Cardiac muscle cell (in vitro differentiated cells and primary cell): ENCODE results near the gene FOS. TPM values are rescaled to one million over a fixed set of nuclear protein-coding genes. Genes with fewer than 3 reads are reported as not detected.

Experiments
- DNase-seq, 2 donors: peaks; one replicate each; pipeline versions ENCODE4 v3.0.0 to v3.0.0-alpha.2; 2010 to 2017; ENCODE audit warnings: low read depth in 1 of 2, low spot score in 1 of 2
- H3K27ac ChIP-seq: fragments of 200-600 bp; sonication (generic); 2 replicates; pipeline ENCODE4 v1.5.1; 2016
- H3K27me3 ChIP-seq: fragments of 200-600 bp; sonication (generic); 2 replicates; pipeline ENCODE4 v1.6.0; 2016; ENCODE audit warnings: control low read depth
- H3K36me3 ChIP-seq: fragments of 200-600 bp; sonication (generic); 2 replicates; pipeline ENCODE4 v1.5.1; 2016; ENCODE audit warnings: control low read depth
- H3K4me1 ChIP-seq: fragments of 200-600 bp; sonication (generic); 2 replicates; pipeline ENCODE4 v1.8.1; 2017; ENCODE audit warnings: low read depth, mild to moderate bottlenecking, mixed run types
- H3K4me3 ChIP-seq: fragments of 200-600 bp; sonication (generic); 2 replicates; pipeline ENCODE4 v1.5.1; 2016; ENCODE audit warnings: mild to moderate bottlenecking
- H3K9me3 ChIP-seq: fragments of 200-600 bp; sonication (generic); 2 replicates; pipeline ENCODE4 v1.5.1; 2017; ENCODE audit warnings: low read depth, mild to moderate bottlenecking, control low read depth
- polyA plus RNA-seq: library from polyadenylated mRNA; unstranded; fragments of >200 nt; fragmentation: Nextera tagmentation; extraction: Ambion mirVana; gene quantifications from 2 replicates; pipeline ENCODE4 v1.2.1, GENCODE V29; 2016
- total RNA-seq: library from RNA; depleted of rRNA; stranded (reverse); fragments of >200 nt; gene quantifications from 2 replicates; pipeline ENCODE4 v1.2.3, GENCODE V29; 2016
- TF ChIP-seq, protein P1 (sequence below): IDR thresholded peaks from 2 replicates; pipeline ENCODE4 v1.5.1; 2012; ENCODE audit warnings: low read depth, mild to moderate bottlenecking, low read length

FOS gene
- total and polyA plus RNA-seq, 2 experiments from 2014 or later = 45.3 to 66.0 TPM

DNA sequence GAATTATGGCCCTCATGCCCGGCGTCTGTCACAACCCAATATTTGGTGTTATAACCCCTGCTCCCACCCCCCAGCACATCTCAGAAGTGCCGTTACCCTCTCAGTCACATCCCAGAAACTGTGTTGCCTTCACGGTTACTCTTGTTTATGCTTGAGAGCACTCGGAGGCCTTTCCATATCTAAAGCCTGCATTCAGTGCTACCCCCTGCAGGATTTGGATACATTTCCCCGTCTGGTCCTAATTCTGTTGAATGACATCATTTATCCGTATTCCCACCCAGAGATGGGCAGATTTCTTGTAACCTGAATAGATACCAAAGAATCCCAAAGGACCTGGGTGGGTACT lies 19.1 kb upstream of the FOS start:
- no peaks in the 10 kb centered on the region for H3K9me3 ChIP-seq
- peak overlapping the region; percentile 94 for H3K27ac ChIP-seq
- peak in 1 of 2 donors; percentile 80 for DNase-seq
- peaks cover 29% of the 10 kb centered on the region for H3K4me1 ChIP-seq
- no peaks in the 10 kb centered on the region for H3K27me3 ChIP-seq
- H3K36me3 ChIP-seq = no peaks in the 10 kb centered on the region
- TF ChIP-seq, protein P1, sequence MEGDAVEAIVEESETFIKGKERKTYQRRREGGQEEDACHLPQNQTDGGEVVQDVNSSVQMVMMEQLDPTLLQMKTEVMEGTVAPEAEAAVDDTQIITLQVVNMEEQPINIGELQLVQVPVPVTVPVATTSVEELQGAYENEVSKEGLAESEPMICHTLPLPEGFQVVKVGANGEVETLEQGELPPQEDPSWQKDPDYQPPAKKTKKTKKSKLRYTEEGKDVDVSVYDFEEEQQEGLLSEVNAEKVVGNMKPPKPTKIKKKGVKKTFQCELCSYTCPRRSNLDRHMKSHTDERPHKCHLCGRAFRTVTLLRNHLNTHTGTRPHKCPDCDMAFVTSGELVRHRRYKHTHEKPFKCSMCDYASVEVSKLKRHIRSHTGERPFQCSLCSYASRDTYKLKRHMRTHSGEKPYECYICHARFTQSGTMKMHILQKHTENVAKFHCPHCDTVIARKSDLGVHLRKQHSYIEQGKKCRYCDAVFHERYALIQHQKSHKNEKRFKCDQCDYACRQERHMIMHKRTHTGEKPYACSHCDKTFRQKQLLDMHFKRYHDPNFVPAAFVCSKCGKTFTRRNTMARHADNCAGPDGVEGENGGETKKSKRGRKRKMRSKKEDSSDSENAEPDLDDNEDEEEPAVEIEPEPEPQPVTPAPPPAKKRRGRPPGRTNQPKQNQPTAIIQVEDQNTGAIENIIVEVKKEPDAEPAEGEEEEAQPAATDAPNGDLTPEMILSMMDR = peak; percentile 29
- peak overlapping the region; percentile 12 for H3K4me3 ChIP-seq

DNA sequence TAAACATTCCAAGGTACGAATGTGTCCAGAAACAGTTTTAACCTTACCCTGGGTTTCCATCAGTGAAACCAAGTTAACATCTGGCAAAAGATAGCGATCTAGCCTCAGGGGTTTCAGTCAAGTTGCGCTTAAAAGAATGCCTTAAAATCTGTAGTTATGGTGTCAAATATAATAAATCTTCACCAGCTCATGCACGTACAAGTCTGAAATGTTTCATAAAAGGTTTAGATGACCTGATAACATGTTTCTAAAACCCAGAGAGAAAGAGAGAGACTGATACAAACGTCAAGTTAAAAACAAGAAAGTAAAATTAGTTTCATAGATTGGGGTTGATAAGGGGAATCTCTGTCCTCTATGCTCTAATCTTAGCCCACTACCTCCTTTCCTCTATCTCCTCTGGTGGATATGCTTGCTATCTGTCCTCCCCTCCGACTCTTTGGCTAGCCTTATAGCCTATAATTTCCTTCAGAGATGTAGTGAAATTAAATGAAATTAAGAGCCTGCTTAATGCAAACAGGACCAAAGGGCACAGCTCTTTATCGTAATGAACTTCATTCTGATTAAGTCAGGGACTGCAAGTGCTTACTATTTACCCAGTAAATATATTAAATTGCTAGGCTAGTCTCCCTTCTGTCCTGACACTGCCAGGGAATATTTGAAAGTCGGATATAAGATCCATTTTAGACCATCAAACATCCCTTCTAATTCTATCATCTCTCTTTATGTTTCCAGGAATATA lies 18.4 kb upstream of the FOS start:
- TF ChIP-seq, protein P1 = no peak
- H3K9me3 ChIP-seq = no peaks in the 10 kb centered on the region
- no peak overlapping the region for H3K4me3 ChIP-seq
- peaks cover 24% of the 10 kb centered on the region for H3K4me1 ChIP-seq
- no peak for DNase-seq
- no peaks in the 10 kb centered on the region for H3K36me3 ChIP-seq
- peak overlapping the region; percentile 94 for H3K27ac ChIP-seq
- no peaks in the 10 kb centered on the region for H3K27me3 ChIP-seq

DNA sequence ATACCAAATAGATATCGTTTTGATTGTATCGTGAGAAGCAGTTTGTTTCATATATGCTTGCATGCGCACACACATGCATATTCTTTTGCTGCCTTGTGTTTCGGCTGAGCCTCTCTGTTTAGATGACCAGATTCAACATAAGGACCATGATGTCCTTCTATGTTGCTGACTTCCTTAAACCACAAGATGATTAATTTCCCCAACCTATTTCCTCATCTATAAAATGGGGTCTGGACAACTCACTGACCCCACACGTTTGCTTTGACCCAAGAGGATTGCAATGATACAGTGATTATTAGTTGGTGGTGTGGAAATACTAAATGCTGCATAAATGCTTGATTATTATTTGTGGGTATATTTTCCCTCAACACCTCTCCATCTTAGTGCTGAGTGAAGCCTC lies 16.8 kb upstream of the FOS start:
- no peaks in the 10 kb centered on the region for H3K27me3 ChIP-seq
- no peak for DNase-seq
- no peak overlapping the region for H3K27ac ChIP-seq
- no peaks in the 10 kb centered on the region for H3K9me3 ChIP-seq
- TF ChIP-seq, protein P1 = no peak
- H3K4me3 ChIP-seq = no peak overlapping the region
- H3K4me1 ChIP-seq = peaks cover 21% of the 10 kb centered on the region
- H3K36me3 ChIP-seq = no peaks in the 10 kb centered on the region

DNA sequence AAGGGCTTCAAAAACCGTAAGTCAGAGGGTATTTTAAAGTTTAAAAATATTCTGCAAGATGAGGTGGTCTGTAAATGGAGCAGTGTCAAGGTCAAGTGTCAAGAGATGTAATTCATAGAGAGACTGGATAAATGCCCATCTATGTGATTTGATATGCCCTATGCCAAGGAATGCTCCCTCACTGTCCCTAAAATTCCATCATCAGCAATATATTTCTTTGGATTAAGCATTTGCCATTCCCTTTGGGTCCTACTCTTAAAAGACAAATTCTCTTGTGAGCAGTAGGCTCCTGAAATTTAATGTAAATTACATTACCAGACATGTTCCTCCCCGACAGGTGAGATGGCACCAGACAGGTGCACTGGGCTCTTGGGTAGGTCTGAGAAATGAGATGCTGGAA lies 16.0 kb upstream of the FOS start:
- no peaks in the 10 kb centered on the region for H3K9me3 ChIP-seq
- TF ChIP-seq, protein P1 = no peak

DNA sequence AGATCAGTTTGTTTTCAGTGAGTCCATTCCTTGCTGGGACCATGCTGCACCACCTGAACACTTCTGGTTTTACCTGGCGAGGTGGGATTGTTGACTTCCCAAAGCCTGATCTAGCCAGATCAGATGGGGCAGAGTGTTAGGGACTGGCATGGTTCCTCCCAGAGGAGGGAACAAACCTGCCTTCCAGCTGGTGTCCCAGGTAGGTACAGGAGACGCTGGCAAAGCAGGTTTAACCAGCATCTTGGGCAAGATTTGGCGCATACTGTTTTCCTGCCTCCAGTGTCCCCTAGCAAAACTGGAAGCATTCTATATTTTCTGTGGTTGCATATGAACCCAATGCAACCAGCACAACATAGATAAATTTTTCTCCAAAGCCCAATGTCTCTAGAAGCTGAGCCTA lies 14.6 kb upstream of the FOS start:
- no peaks in the 10 kb centered on the region for H3K9me3 ChIP-seq
- TF ChIP-seq, protein P1 = no peak
- no peak overlapping the region for H3K4me3 ChIP-seq
- H3K36me3 ChIP-seq = no peaks in the 10 kb centered on the region
- no peaks in the 10 kb centered on the region for H3K27me3 ChIP-seq
- no peak overlapping the region for H3K27ac ChIP-seq
- H3K4me1 ChIP-seq = peaks cover 17% of the 10 kb centered on the region
- no peak for DNase-seq

More for the DNA sequence above, 16.0 kb upstream of the FOS start:
- H3K4me3 ChIP-seq = no peak overlapping the region
- H3K27ac ChIP-seq = no peak overlapping the region
- no peak for DNase-seq
- H3K27me3 ChIP-seq = no peaks in the 10 kb centered on the region
- H3K36me3 ChIP-seq = no peaks in the 10 kb centered on the region
- H3K4me1 ChIP-seq = peaks cover 25% of the 10 kb centered on the region
